IPS-18a (cell line): Measurements from ENCODE around the gene MTARC2.

Source experiments
- H3K27ac ChIP-seq: one replicate; pipeline ENCODE4 v1.5.1; 2013; ENCODE audit warnings: low read length
- H3K27me3 ChIP-seq: one replicate; pipeline ENCODE4 v1.6.1; 2013; ENCODE audit warnings: mild to moderate bottlenecking, low read length; ENCODE audit not compliant: control insufficient read depth, insufficient read depth
- H3K36me3 ChIP-seq: one replicate; pipeline ENCODE4 v1.6.1; 2013; ENCODE audit warnings: low read depth, low read length; ENCODE audit not compliant: control insufficient read depth
- H3K4me1 ChIP-seq: one replicate; pipeline ENCODE4 v1.6.1; 2013; ENCODE audit warnings: low read depth, low read length; ENCODE audit not compliant: control insufficient read depth
- H3K4me3 ChIP-seq: one replicate; pipeline ENCODE4 v1.5.1; 2013; ENCODE audit warnings: low read length
- H3K9ac ChIP-seq: one replicate; pipeline ENCODE4 v1.6.1; 2013; ENCODE audit warnings: mild to moderate bottlenecking, low read length, moderate library complexity
- H3K9me3 ChIP-seq: one replicate; pipeline ENCODE4 v1.6.1; 2013; ENCODE audit warnings: low read depth, low read length; ENCODE audit not compliant: control insufficient read depth

The MTARC2 gene

GRCh38 chr1:220789532-220790147 lies 41.5 kb downstream of the MTARC2 start:
- Histone ChIP-seq H3K4me1 (peaks cover 5% of the 10 kb centered on the region), H3K27me3 (no peaks in the 10 kb centered on the region), H3K36me3 (peaks cover 8% of the 10 kb centered on the region), H3K27ac (no peak overlapping the region), H3K9me3 (no peaks in the 10 kb centered on the region), H3K9ac (no peak overlapping the region), H3K4me3 (no peak overlapping the region)

GRCh38 chr1:220791285-220791684 lies 43.2 kb downstream of the MTARC2 start:
- H3K4me1 ChIP-seq = no peaks in the 10 kb centered on the region
- H3K4me3 ChIP-seq = no peak overlapping the region
- H3K27me3 ChIP-seq = no peaks in the 10 kb centered on the region
- no peak overlapping the region for H3K9ac ChIP-seq
- no peaks in the 10 kb centered on the region for H3K9me3 ChIP-seq
- H3K27ac ChIP-seq = no peak overlapping the region
- H3K36me3 ChIP-seq = peaks cover 8% of the 10 kb centered on the region

- H3K27me3 ChIP-seq = no peaks in the 10 kb centered on the region
- no peak overlapping the region for H3K9ac ChIP-seq
- no peaks in the 10 kb centered on the region for H3K4me1 ChIP-seq
- no peaks in the 10 kb centered on the region for H3K9me3 ChIP-seq
- no peak overlapping the region for H3K4me3 ChIP-seq
- peaks cover 10% of the 10 kb centered on the region for H3K36me3 ChIP-seq
- H3K27ac ChIP-seq = no peak overlapping the region
Measured at GRCh38 chr1:220791956-220792355, 43.8 kb downstream of the MTARC2 start.

- Histone ChIP-seq H3K36me3 (peaks cover 29% of the 10 kb centered on the region), H3K4me1 (no peaks in the 10 kb centered on the region), H3K9me3 (no peaks in the 10 kb centered on the region), H3K27me3 (no peaks in the 10 kb centered on the region), H3K27ac (no peak overlapping the region), H3K9ac (no peak overlapping the region), H3K4me3 (no peak overlapping the region)
Measured at GRCh38 chr1:220796530-220796929, 48.4 kb downstream of the MTARC2 start.

- H3K4me3 ChIP-seq = no peak overlapping the region
- no peak overlapping the region for H3K27ac ChIP-seq
- peaks cover 27% of the 10 kb centered on the region for H3K36me3 ChIP-seq
- no peaks in the 10 kb centered on the region for H3K27me3 ChIP-seq
- no peaks in the 10 kb centered on the region for H3K9me3 ChIP-seq
- H3K4me1 ChIP-seq = no peaks in the 10 kb centered on the region
- no peak overlapping the region for H3K9ac ChIP-seq
Measured at GRCh38 chr1:220797044-220797443, 48.9 kb downstream of the MTARC2 start.

- H3K9ac ChIP-seq = no peak overlapping the region
- H3K4me1 ChIP-seq = no peaks in the 10 kb centered on the region
- H3K27ac ChIP-seq = no peak overlapping the region
- H3K36me3 ChIP-seq = peaks cover 27% of the 10 kb centered on the region
- no peaks in the 10 kb centered on the region for H3K27me3 ChIP-seq
- H3K9me3 ChIP-seq = no peaks in the 10 kb centered on the region
- no peak overlapping the region for H3K4me3 ChIP-seq
Measured at GRCh38 chr1:220797553-220797952, 49.4 kb downstream of the MTARC2 start.

GRCh38 chr1:220798338-220798737 lies 50.2 kb downstream of the MTARC2 start:
- Histone ChIP-seq H3K9me3 (no peaks in the 10 kb centered on the region), H3K4me3 (no peak overlapping the region), H3K9ac (no peak overlapping the region), H3K4me1 (no peaks in the 10 kb centered on the region), H3K27me3 (no peaks in the 10 kb centered on the region), H3K36me3 (peaks cover 27% of the 10 kb centered on the region), H3K27ac (no peak overlapping the region)

GRCh38 chr1:220800262-220800661 lies 52.1 kb downstream of the MTARC2 start:
- Histone ChIP-seq H3K27me3 (no peaks in the 10 kb centered on the region), H3K27ac (no peak overlapping the region), H3K4me1 (no peaks in the 10 kb centered on the region), H3K36me3 (peaks cover 28% of the 10 kb centered on the region), H3K4me3 (no peak overlapping the region), H3K9ac (no peak overlapping the region), H3K9me3 (no peaks in the 10 kb centered on the region)

- H3K36me3 ChIP-seq = peaks cover 10% of the 10 kb centered on the region
Measured at GRCh38 chr1:220803401-220804201, 55.5 kb downstream of the MTARC2 start.

GRCh38 chr1:220804202-220804586 lies 56.1 kb downstream of the MTARC2 start:
- Histone ChIP-seq H3K36me3 (peaks cover 8% of the 10 kb centered on the region), H3K9me3 (no peaks in the 10 kb centered on the region), H3K4me1 (peaks cover 5% of the 10 kb centered on the region), H3K4me3 (no peak overlapping the region), H3K27me3 (no peaks in the 10 kb centered on the region), H3K27ac (no peak overlapping the region), H3K9ac (no peak overlapping the region)

More at GRCh38 chr1:220803401-220804201, 55.5 kb downstream of the MTARC2 start:
- Histone ChIP-seq H3K27me3 (no peaks in the 10 kb centered on the region), H3K9ac (no peak overlapping the region), H3K4me1 (peaks cover 5% of the 10 kb centered on the region), H3K4me3 (no peak overlapping the region), H3K27ac (no peak overlapping the region), H3K9me3 (no peaks in the 10 kb centered on the region)

GRCh38 chr1:220806408-220806807 lies 58.3 kb downstream of the MTARC2 start:
- Histone ChIP-seq H3K27ac (no peak overlapping the region), H3K9ac (no peak overlapping the region), H3K36me3 (peaks cover 7% of the 10 kb centered on the region), H3K27me3 (no peaks in the 10 kb centered on the region), H3K9me3 (no peaks in the 10 kb centered on the region), H3K4me1 (peaks cover 5% of the 10 kb centered on the region), H3K4me3 (no peak overlapping the region)

GRCh38 chr1:220807726-220808125 lies 59.6 kb downstream of the MTARC2 start:
- Histone ChIP-seq H3K4me1 (peaks cover 5% of the 10 kb centered on the region), H3K27me3 (no peaks in the 10 kb centered on the region), H3K27ac (no peak overlapping the region), H3K9me3 (no peaks in the 10 kb centered on the region), H3K4me3 (no peak overlapping the region), H3K9ac (no peak overlapping the region), H3K36me3 (peaks cover 11% of the 10 kb centered on the region)
